Stimulated activated CD8-positive, alpha-beta memory T cell treated with anti-CD3 and anti-CD28 coated beads, Interleukin-12 subunit alpha, Interleukin-12 subunit beta, amount 100 ng/mL, for 4 hours (primary cell): Measurements from ENCODE around the gene ADPRHL1.

Experiments used
- DNase-seq: peaks from one replicate; pipeline ENCODE4 v3.0.0-alpha.2; 2020; ENCODE audit warnings: low read depth

Gene ADPRHL1

DNA sequence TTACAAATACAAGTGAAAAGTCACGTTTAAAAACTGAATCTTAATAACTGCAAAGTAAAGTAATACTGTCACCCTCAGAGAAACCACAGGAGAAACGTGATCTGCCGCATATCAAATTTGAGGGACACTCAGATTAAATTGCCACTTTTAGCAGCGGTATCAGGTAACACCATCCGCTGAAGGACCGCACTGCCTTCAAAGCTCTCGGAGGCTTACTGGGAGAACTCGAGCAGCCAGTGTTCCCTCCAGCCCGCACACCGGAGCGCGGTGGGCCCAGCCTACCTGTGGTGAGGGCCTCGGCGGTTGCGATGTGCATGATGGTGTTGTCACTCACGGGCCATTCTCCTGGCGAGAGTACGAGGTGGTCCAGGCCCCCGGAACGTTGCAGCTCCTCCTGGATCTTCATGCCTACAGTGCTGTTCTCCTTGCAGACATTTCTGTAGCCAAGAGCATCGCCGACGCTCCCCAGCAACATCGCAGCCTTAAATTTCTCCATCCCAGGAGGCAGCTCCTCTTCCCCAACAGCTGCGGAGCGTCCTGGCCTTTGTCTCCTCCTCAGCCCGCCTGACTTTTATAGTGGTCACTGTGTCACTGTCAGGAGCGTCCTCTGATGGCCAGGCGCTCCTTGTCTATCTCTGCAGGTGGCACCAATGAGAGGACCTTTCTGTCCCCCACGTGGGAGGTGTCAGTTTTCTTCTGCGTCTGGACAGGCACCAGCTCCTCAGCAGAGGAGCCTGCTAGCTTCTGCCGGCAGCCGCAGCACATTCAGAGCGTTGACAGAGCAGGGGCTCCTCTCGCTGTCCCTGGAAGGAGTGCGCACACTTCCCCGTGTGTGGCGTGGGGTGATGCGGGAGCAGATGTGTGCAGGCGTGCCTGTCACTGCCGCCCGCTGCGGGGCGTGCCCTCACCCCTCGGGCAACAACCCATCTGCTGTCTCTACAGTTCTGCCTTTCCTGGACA, at the start of gene ADPRHL1:
TSS of gene ADPRHL1 (minus strand) at position 547 of the 960 bp plus-strand sequence. CDS start at position 496, 51 bp downstream.
- no peak for DNase-seq

DNA sequence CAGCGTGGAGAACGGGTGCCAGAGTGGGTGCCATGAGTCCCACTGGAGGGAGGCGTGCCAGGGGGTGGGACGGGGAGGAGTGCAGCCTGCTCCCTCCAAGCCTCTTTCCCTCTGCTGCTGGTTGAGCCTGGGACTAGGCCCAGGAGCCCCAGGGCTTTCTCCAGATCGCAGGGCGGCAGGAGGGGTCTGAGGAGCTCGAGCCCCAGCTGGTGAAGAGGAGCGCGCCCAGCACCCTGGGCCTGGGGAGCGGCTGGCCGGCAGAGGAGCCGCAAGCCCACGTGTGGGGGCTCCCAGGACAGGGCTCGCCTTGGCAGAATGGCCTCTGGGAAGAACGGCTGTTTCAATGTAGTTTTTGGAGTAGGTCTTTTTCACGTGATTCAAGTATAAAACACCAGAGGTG, 49.4 kb upstream of the ADPRHL1 start:
- no peak for DNase-seq

DNA sequence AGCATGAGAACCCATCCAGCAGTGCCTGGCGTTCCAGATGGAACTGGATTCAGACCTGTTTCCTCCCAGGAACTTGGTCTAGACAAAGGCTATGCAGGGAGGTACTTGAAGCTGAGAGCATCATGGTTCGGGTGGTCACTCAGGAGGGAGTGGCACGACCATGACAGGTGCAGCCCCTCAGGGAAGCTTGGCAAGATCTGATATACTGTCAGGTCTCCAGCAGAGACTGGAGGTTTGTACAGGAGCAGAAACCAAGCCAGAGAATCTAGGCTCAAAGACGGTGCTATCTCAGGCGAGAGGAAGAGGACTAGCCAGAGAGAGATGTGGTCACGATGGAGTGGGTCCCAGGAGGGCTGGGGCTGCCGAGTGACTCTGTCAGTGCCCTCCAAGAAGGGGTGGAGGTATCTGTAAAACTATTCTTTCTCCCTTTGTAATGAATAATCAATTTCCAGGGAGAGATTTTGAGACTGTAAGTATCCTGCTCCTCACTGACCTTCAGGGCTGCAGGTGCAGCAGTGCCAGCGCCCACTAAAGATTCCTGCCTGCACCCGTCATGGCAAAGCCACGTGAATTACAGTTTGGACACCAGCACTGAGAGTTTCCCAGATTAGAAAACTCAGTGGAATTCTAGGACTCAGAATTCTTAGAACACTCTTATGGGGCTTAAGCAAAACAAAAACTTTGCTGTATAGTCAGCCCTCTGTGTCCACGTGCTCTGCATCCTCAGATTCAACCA, 47.4 kb upstream of the ADPRHL1 start:
- no peak for DNase-seq

DNA sequence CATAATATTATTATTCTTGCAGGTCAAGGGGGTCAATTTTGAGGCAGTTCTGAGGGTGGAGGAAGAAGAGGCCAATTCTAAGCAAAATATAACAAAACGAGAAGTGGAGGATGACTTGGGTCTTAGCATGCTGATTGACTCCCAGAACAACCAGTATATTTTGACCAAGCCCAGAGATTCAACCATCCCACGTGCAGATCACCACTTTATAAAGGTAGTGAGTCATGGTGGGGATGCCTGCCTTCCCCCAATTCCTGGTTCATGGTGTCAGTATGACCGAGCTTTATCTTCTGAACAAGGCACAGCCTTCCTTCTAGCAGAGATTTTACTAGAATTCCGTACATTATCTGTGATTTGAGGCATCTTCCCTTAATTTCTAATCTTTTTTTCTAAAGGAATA, 46.6 kb upstream of the ADPRHL1 start:
- no peak for DNase-seq

DNA sequence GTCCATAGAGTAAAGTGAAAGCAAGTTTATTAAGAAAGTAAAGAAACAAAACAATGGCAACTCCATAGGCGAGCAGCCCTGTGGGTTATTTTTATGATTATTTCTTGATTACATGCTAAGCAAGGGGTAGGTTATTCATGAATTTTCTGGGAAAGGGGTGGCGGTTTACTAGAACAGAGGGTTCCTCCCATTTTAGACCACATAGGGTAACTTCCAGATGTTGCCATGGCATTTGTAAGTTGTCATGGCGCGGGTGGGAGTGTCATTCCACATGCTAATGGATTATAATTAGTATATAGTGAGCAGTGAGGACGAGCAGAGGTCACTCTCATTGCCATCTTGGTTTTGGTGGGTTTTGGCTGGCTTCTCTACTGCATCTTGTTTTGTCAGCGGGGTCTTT, 45.6 kb upstream of the ADPRHL1 start:
- DNase-seq = no peak

DNA sequence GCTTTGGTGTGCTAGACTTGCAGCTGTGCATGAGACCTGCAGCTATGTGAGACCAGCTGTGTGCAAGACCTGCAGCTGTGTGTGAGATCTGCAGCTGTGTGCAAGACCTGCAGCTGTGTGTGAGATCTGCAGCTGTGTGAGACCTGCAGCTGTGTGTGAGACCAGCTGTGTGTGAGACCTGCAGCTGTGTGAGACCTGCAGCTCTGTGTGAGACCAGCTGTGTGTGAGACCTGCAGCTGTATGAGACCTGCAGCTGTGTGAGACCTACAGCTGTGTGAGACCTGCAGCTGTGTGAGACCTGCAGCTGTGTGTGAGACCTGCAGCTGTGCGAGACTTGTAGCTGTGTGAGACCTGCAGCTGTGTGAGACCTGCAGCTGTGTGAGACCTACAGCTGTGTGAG, 43.9 kb upstream of the ADPRHL1 start:
- no peak for DNase-seq

DNA sequence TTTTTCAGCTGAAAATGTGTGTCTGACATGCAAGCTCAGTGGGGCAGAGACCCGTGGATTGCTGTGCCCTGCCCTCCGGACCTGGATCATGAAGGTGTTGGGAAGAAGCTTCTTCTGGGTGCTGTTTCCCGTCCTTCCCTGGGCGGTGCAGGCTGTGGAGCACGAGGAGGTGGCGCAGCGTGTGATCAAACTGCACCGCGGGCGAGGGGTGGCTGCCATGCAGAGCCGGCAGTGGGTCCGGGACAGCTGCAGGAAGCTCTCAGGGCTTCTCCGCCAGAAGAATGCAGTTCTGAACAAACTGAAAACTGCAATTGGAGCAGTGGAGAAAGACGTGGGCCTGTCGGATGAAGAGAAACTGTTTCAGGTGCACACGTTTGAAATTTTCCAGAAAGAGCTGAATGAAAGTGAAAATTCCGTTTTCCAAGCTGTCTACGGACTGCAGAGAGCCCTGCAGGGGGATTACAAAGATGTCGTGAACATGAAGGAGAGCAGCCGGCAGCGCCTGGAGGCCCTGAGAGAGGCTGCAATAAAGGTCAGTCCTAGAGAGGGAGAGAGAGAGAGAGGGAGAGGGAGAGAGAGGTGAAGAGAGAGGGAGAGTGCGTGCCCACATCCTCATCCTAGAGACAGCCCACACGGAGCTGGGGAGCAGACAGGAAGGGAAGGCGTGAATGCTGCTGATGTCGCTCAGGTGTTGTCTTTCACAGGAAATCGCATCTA, 42.4 kb upstream of the ADPRHL1 start:
- DNase-seq = no peak

DNA sequence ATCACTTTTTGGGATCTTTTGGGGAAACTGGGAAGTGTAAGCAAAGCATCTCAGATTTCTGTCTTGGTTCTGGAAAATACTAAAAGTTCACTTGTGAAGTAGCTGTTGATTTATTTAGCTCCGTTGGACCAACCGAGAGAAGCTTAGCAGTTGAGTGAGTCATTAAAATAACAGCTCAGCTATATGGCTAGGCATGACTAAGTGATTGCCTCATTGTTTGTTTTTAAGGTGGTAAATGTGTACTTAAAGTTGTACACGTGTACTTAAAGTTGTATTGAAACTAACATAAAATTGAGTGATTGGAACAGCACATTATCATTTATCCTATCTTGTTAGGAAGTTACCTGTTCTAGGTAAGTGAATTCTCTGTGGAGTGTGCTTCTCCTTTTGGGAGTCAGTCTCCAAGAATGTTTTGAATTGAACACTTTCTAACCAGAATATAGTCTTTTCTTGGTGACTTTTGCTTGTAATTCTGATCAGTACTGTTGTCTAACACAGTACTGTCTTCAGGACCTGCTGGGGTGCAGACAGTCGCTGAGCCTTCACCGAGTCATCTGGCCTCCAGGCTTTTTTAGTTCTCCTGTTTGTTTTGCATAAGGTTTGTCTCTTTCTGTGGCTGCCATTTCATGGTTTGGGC, 40.1 kb upstream of the ADPRHL1 start:
- no peak for DNase-seq

DNA sequence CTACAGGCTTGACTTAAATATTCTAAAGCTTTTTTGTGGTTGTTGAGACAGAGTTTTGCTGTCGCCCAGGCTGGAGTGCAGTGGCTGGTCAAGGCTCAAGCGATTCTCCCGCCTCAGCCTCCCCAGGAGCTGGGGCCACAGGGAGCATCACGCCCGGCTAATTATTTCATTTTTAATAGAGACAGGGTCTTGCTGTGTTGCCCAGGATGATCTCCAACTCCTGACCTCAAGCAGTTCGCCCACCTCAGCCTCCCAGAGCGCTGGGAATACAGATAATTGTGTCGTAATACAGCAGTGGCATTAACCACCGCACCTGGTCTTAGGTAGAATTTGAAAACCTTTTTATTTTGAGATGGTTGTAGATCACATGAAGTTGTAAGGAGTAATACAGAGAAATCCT, 38.7 kb upstream of the ADPRHL1 start:
- no peak for DNase-seq

DNA sequence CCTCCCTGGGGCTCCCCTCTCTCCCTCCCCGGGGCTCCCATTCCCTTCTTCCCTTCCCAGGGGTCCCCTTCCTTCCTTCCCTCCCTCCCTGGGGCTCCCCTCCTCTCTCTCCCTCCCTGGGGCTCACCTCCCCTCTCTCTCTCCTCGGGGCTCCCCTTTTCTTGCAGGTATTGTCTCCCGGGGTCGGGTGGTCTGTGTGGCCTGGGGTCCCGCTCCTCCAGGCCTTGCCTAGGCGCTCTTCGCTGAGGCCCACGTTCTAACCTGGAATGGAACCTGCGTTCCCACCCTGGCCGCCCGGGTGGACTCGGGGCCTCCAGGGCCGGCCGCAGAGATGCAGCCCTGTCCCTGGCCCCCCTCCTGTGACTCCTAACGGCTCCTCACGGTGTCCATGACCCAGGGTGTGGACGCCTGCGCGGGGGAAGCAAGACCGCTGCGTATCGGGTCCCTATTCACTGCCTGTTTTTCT, 38.2 kb upstream of the ADPRHL1 start:
- DNase-seq = no peak

DNA sequence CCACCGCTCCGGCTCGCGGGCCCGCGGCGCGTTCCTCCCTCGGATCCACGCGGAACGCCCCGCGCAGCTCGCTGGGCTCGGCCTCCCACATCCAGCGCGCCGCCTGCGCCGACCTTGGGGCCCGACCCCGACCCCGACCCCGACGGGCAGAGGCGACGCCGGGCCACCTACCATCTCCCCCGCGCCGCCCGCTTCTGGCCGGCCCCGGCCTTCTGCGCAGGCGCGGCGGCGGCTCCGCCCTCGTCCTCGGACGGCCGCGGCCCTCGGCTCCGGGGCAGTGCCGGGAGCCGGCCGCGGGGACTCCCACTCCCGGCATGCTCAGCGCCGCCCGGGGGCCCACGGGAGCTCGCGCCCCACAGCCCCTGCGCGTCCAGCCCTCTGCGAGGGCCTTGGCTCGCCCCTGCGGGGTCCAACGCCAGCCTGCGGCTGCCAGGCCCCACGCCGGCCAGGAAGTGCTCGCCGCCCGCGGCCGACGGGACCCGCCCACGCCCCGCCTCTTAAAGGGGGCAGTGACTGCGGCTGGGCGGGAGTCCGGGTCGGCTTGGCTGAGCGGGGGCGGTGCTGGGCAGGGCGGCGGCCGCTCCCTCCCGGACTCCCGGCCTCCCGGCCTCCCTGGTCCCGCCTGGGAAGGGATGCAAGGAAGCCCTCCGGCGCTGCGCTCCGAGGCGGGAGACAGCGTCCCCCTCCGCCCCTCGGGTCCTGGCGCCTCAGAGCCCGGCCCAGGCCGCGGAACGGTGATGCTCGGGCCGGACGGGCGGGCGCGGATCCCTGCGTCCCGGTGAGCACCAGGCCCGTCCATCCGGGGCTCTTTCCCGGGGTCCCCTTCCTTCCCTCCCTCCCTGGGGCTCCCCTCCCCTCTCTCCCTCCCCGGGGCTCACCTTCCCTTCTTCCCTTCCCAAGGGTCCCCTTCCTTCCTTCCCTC, 37.5 kb upstream of the ADPRHL1 start, which contains the start of gene DCUN1D2:
TSS of gene DCUN1D2 (minus strand) at position 216 of the 922 bp plus-strand sequence. CDS start at position 174, 42 bp downstream.
- DNase-seq = peak; percentile 69

DNA sequence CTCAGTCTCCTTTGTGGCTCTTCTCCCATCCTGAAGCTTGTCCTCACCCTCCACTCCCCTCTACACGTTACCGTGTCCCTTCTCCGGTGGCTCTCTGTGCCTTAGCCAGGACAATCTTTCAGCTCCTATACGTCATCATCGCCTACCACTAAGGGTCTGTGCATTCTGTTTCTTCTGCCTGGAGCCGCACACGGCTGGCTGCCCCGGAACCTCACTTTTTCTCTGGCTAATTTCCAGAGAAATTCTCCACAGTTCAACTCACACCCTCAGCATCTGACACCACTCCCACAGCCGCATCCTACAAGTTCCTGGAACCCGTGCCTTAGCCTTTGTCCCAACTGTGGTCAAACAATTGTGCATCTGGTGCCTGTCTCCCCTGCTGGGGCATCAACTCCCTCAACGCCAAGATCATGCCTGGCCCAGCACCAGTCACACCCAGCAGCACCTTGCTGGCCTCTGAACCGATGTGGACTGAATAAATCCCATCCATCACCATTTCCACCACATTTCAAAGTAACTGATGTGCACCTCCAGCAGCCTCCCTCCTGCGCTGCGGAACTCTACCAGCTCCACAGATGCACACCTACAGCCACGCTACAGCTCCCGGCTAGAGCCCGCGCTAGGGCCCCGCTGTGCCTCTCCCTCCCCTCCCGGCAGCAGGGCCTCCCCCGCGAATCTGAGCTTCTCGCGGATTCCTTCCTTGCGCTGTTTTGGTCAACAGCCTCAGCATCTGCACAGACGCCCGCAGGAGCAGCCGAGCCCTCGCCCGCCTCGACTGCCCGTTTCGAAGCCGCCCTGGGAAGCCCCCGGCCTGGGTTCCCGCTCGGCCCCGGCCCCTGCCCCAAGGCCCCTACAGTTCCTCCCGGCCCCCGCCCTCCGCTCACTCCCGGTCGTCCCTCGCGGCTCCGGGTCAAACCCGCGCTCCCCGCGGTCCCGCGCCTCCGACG, 36.5 kb upstream of the ADPRHL1 start:
- DNase-seq = no peak

DNA sequence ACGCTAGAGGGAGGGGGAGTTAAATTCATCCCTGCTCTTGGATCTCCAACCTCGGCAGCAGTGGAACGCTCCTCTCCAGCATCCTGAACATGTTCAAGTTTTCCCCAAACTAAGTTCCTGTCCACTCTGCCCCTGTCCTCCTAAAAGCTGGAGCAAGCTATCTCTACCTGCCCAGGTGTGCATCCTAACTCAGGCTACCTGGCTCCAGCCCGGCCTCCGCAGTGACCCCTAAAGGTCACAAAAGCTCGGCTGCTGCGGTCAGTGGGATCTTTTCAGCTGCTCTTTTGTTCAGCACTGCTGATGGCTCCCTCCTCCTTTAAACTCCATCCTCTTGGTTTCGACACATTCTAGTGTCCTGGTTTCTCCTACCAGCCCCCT, 35.9 kb upstream of the ADPRHL1 start:
- DNase-seq = no peak

DNA sequence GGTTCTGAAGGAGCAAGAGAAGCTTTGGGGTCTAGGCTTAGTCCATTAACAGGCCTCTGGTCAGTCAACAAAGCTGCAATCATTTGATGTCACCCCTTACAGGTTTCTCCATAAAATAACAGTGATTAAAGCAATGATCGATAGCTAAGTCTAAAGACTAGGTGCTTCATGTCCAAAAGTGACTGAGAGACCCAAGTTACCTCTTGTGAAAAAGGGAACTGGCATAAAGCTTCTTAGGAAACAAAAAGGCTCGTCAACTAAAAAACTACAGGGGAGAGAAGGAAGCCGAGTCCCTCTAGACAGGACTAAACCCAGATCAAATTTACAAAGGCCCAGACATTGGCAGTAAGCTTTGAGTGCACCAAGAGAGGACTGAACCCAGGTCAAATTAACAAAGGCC, 35.0 kb upstream of the ADPRHL1 start:
- no peak for DNase-seq

DNA sequence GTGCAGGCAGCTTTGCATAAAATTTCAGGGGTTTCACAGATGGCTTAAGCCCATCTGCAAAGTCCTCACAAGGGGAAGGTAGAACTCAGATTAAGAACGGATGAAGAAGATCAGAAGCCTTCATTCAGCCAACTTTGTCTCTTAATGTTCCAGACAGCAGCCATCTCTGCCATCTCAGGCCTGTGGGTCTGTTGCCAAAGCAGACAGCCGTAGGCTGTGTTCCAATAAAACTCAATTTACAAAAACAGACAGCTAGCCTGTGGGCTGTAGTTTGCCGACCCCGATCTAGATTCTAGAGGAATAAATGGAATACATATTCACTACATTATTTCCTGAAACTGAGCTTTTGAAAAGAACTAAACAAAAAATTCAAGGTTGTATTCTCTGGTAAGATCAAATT, 33.4 kb upstream of the ADPRHL1 start:
- DNase-seq = no peak

DNA sequence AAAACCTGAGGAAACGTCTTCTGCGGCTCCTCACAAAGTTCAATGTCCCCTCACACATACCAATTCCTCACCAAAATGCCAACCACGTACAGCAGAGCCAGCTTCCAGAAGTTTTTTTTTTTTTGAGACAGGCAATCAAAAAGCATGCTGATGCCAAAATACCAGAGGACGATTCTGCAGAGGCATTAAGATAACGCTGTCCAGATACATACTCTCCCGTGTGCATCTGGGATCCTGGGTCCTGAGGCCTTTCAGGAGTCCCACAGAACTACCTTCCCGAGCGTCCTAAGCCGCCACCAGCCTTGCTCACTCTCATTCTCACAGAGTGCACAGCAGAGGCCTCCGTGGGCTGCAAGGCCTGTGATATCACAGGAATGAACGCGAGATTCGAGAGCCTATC, 32.3 kb upstream of the ADPRHL1 start:
- no peak for DNase-seq

DNA sequence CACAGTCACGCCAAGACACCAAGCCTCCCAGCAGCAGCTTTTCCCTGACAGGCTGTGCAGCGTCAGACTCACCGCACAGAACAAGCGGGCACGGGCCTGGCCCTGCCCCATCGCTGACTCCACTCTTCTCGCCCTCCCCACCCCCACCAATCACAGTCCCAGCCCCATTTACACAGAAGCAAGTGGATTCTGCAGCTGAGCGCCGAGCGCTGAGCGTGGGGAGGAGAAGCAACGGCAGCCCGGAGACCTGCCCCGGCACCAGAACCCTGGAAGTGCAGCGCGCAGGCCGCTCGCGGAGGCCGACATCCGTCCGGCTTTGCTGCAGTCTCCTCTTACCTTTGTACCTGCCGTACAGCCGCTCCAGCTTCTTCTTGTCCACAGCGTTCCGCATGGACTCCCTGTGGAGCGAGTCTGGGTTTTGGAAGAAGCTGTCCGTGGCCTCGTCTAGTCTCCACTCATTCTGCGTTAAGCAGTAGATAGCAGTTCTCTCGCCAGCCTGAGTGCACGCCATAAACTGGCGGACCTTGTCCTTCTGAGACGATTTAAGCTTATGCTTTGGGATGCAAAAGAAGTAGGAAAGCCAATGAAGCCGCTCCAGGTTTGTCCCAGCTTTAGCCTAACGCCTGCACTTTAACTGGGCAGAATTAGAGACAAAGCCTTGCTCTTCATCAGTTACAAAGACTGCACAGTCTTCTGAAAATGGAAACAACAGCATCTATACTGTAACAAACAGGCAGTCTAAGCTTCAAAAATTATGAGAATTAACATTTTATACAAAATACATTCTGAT, 30.4 kb upstream of the ADPRHL1 start:
- no peak for DNase-seq

DNA sequence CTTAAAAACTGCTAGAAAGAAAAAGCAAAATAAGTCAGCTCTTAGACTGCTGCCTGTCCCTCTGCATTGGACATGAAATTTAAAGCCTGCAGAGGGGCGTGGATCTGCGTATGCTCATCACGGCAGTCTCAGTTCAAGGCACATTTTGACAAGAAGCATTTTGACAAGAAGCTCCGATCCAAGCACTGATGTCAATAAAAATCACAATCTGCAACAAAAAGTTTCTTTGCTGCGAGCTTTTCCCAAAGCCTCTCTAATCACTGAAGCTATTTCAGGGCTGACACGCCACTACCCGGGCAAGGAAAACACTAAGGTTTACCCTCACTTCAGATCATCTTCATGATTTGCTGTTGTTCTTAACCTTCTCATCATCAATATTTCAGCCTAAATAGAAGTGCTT, 29.8 kb upstream of the ADPRHL1 start:
- no peak for DNase-seq

DNA sequence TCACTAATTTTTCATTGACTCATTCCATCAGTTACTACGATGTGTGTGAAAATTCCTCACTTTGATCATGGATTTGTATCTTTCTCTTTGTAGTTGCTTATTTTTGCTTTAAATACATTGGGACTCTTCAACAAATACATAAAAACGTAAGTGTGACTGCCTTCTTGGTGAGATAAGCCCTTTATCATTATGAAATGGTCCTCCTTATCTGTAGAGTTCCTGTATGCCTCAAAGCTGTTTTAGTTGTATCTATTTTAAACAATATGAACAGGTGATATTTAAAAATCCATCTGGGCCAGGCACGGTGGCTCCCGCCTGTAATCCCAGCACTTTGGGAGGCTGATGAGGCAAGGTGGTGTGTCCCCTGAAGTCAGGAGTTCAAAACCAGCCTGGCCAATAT, 25.9 kb upstream of the ADPRHL1 start:
- no peak for DNase-seq
